ENCODE data around the gene ACTN1.
A peak's percentile ranks its signal among the peaks of the same experiment; 100 is the strongest.
"Not testable (repeated sequence)": the region's sequence is repeated elsewhere in the genome, so short reads cannot be mapped to it uniquely, and the experiment has no call there.

The ACTN1 gene

DNA sequence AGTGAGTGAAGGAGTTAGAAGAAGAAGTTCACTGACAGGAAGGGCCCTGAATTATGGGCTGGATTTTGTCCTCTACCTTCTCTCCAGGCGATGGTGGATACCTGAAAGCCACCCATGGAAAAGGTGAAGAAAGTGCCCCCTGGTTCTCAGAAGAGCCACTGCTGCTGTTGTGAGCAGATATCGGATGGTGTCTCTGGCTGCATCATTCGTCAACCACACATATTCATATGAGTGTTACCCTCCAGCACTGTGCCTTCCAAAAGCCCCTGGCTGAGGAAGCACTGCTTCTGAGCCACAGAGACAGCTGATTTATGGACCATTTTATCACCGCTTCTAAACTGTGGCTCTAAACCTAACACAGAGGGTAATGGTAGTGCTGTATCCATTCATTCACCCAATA lies 2.0 kb upstream of the ACTN1 start:
- Mint-ChIP-seq H3K9me3 (no peaks in the 10 kb centered on the region), H3K4me1 (ENCODE audit: low read depth in 2 of 2) (peaks cover 12 to 15% of the 10 kb centered on the region in 2 donors), H3K4me3 (no peak overlapping the region), H3K27ac (no peak overlapping the region), H3K27me3 (peaks cover 0 to 6% of the 10 kb centered on the region in 2 donors), H3K36me3 (ENCODE audit: insufficient read depth) (no peaks in the 10 kb centered on the region)
- DNase-seq (no peak), ATAC-seq (replicated peaks) (no peak)

DNA sequence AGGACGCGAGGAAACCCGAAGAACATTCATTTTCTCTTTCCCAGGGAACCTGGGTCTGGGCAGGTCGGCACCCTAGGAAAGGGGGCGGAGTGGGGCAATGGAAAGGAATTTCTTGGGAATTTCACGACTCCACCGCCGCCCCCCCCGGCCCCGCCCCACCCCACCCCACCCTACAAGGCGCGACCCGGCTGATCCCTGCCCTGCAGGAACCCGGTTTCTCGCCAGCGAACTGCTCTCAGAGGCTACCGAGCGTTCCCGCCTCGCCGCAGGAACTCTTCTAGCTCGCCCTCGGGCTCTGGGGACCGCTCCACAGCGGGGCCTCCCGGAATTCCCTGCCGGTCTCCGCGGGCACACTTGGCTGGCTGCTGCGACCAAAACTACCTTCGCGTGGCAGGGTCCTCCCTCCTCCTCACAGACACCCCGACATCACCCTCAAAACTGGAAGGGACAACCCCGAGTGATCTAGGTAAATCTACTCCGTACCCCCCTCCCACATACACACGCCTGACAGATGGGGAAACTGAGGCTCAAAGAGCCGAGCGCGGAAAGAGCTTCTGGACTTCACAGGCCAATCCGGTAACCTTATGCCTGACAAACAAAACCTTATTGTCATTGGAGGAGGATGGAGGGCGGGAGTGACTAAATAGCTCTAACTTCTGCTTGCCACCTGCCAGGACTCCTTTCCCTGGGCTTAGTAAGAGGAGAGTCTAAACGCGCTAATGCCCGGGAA lies 785 bp upstream of the ACTN1 start:
- no peaks in the 10 kb centered on the region for H3K36me3 Mint-ChIP-seq (ENCODE audit: insufficient read depth)
- H3K27ac Mint-ChIP-seq: peak overlapping the region; percentile 44 to 47
- no peaks in the 10 kb centered on the region for H3K9me3 Mint-ChIP-seq
- peaks cover 0 to 6% of the 10 kb centered on the region in 2 donors for H3K27me3 Mint-ChIP-seq
- ATAC-seq (replicated peaks) (no peak), DNase-seq (no peak)
- H3K4me1 Mint-ChIP-seq (ENCODE audit: low read depth in 2 of 2): peaks cover 12 to 17% of the 10 kb centered on the region in 2 donors
- H3K4me3 Mint-ChIP-seq: peak overlapping the region; percentile 82 to 84

DNA sequence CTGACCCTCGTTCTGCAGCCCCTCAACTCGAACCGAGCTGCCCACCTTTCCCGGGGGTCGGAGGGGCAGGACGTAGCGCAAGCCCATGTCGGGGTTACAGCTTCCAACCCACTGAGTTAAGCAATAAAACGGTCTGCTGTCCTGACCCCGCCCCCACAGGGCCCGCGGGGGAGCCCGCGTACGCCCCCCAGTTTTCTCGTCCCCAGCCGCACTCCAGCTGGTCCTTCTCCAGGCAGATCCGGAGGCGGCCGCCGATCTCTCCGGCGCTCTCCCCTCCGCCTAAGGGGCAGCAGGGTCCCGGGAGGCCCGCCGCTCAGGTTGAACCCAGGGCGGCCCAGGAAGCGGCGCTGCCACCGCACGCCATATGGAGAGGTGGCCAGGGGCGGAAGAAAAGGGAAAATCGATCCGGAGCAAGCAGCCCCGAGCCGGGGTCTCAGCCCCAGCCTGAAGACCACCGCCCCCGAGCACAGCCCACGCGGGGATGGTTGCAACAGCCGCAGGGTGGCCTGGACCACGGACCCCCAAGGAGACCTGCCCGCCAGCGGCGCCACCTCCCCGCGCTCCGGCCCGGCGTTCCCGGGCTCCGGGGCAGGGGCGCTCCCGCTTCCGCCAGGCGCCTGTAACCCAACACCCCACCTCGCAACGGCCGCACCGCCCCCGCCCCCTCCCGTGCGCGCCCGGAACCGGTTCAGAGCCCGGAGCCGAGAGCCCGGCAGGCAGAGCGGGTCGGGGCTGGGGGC lies 760 bp downstream of the ACTN1 start:
- H3K9me3 Mint-ChIP-seq: no peaks in the 10 kb centered on the region
- peak in 2 of 3 experiments; percentile 12 to 16 for DNase-seq
- peaks cover 12 to 17% of the 10 kb centered on the region in 2 donors for H3K4me1 Mint-ChIP-seq (ENCODE audit: low read depth in 2 of 2)

DNA sequence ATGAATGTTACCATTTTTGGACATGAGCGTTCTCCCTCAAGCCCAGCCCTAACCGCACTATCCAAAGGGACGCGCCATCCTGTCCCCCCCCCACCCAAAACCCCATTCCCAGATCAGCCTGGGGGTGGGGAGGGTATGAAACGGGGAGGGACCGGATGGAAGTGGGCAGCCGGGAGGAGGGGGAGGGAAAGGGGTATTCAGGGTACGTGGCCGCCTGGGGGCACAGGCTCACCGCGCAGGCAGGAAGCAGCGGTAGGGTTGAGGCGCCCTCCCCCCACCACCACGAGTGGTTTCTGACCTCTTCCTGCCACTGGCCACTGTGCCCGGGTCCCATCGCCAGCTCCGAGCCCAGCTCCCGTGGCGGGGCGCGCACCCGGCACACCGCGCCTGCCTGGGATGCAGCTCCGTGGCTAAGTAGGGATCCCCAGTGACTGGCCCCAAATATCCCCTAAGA lies 1.4 kb downstream of the ACTN1 start:
- Mint-ChIP-seq H3K4me1 (ENCODE audit: low read depth in 2 of 2) (peaks cover 12 to 17% of the 10 kb centered on the region in 2 donors), H3K36me3 (ENCODE audit: insufficient read depth) (no peaks in the 10 kb centered on the region), H3K9me3 (no peaks in the 10 kb centered on the region), H3K4me3 (peak overlapping the region; percentile 82 to 84), H3K27ac (peak overlapping the region; percentile 33 to 70), H3K27me3 (peaks cover 0 to 6% of the 10 kb centered on the region in 2 donors)
- peak; percentile 8 to 12 (median 9) for DNase-seq
- peak; percentile 46 for ATAC-seq (replicated peaks)

More for the DNA sequence above, 760 bp downstream of the ACTN1 start:
- Mint-ChIP-seq H3K36me3 (ENCODE audit: insufficient read depth) (no peaks in the 10 kb centered on the region), H3K4me3 (peak overlapping the region; percentile 82 to 84), H3K27ac (peak overlapping the region; percentile 33 to 70), H3K27me3 (peaks cover 0 to 6% of the 10 kb centered on the region in 2 donors)
- peak; percentile 40 for ATAC-seq (replicated peaks)

DNA sequence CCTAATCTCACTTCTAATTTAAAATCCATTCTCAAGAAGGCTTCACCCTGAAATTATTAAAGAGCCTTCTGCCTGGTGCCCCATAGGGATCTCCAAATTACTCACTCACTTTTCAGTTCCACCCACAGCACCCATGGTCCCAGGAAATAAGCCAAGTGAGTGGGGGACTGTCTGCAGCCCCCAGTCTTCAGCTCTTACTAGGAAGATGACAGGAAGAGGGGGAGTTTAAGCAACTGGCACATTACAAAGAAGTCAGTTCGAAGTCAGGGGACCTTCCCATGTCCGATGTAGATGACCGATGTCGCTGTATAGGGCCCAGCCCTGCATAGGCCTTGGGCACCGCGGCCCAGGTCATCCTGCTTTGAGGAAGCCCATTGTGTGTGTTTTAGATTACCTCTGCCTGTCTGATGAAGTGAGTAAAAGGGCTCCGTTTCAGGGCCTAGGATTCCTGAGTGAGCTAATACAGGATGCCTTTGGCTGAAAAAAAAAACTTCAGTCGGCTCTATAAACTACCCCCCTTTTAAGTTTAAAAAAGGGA lies 1.9 kb downstream of the ACTN1 start:
- Mint-ChIP-seq H3K9me3 (no peaks in the 10 kb centered on the region), H3K27me3 (peaks cover 0 to 6% of the 10 kb centered on the region in 2 donors), H3K27ac (peak overlapping the region; percentile 5 to 33), H3K4me1 (ENCODE audit: low read depth in 2 of 2) (peaks cover 12 to 17% of the 10 kb centered on the region in 2 donors), H3K4me3 (peak overlapping the region; percentile 82 to 84), H3K36me3 (ENCODE audit: insufficient read depth) (no peaks in the 10 kb centered on the region)
- ATAC-seq (replicated peaks): no peak
- no peak for DNase-seq

DNA sequence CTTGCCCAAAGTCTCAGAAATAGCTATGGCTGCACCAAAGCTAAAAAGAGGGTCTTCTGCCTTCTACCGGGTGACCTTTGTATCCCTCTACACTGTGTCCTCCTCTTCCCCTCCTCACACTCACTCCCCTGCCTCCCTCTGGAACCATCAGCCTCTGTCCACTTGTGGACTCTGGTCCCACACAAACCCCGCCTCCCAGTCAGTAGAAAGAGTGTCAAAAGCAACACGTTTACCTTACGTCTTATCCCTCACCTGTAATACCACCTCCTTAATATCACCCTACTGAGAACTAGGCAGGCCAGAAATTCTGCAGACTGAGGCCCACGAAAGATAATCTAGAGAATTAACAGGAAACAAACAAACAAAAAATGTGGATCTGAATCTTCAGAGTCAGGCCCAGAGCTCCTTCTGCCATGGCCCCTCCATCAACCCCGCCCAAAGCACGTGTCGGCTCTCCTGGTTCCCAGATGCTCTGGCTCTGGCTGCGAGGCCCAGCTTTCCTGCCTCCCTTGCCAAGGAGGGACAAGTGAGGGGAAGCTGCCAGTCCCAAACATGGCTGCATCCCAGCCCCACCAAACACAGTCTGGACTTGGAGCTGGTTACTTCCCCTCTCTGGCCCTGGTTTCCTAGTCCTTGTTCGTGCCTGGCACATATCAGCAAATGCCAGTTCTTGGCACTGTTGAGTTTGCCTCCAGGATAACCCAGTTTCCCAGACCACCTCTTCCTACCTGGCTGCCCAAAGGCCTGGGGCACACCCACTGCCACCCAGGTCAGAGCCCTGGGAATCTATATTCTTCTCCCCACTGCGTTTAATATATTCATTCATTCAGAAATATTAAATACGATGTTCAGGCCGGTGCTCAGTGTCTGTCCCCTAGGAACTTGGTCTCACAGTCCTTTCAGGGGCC lies 2.7 kb downstream of the ACTN1 start:
- H3K4me3 Mint-ChIP-seq: peak overlapping the region; percentile 82 to 84
- H3K9me3 Mint-ChIP-seq: no peaks in the 10 kb centered on the region
- peak overlapping the region; percentile 5 to 33 for H3K27ac Mint-ChIP-seq
- ATAC-seq (replicated peaks): no peak
- H3K4me1 Mint-ChIP-seq (ENCODE audit: low read depth in 2 of 2): peaks cover 13 to 17% of the 10 kb centered on the region in 2 donors
- H3K36me3 Mint-ChIP-seq (ENCODE audit: insufficient read depth): no peaks in the 10 kb centered on the region
- no peak for DNase-seq
- H3K27me3 Mint-ChIP-seq: peaks cover 0 to 6% of the 10 kb centered on the region in 2 donors

DNA sequence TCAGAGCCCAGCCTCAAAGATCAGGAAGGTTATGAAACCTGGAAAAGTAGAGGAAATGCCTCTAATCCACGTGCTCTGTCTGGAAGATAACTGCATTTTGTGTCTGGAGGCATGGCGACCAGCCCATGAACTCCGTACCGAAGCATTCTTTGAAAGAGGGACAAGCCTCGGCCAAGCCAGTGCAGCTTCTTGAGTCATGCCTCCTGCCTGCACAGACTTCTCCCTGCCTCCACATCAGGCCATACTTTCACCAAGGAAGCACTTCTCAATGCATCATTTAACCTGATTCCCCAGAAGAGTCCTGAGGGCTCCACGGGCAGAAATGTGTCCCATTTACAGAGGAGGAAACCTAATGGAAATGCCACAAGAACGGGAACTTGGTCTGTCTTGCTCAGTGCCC lies 3.4 kb downstream of the ACTN1 start:
- H3K4me1 Mint-ChIP-seq (ENCODE audit: low read depth in 2 of 2): peaks cover 19 to 20% of the 10 kb centered on the region in 2 donors
- peaks cover 0 to 6% of the 10 kb centered on the region in 2 donors for H3K27me3 Mint-ChIP-seq
- ATAC-seq (replicated peaks) (no peak), DNase-seq (no peak)
- no peaks in the 10 kb centered on the region for H3K9me3 Mint-ChIP-seq
- peak overlapping the region in 1 of 2 donors; percentile 19 for H3K27ac Mint-ChIP-seq
- H3K36me3 Mint-ChIP-seq (ENCODE audit: insufficient read depth): no peaks in the 10 kb centered on the region
- H3K4me3 Mint-ChIP-seq: no peak overlapping the region

DNA sequence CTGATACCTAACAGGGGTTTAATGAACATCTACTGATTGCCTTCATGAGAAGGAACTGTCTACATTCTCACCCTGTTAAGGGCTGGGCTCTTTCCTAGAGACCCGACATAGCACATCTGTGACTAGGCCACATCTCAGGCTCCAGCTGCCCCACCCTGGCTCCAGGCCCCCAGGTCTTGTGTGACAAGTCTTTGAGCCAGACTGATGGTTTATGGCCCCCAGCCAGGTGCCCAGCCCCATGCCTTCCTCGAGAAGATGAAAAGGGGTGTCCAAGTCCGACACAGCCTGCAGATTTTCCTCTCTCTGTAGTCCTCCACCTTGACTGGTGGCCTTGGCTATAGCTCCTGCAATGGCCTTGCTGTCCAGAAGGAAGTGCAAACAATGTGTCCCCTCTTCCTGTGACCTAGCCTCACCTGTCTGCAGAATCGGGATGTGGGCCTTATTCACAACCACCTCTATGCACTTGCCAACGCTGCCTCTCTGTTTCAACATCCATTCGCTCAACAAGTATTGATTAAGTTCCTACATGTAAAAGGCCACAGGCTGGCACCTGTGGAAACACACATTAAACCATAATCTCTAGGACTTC lies 4.2 kb downstream of the ACTN1 start:
- Mint-ChIP-seq H3K27ac (peak overlapping the region in 1 of 2 donors; percentile 19), H3K36me3 (ENCODE audit: insufficient read depth) (no peaks in the 10 kb centered on the region), H3K9me3 (no peaks in the 10 kb centered on the region), H3K27me3 (peaks cover 0 to 6% of the 10 kb centered on the region in 2 donors), H3K4me3 (no peak overlapping the region), H3K4me1 (ENCODE audit: low read depth in 2 of 2) (peaks cover 21 to 22% of the 10 kb centered on the region in 2 donors)
- DNase-seq: no peak
- no peak for ATAC-seq (replicated peaks)

DNA sequence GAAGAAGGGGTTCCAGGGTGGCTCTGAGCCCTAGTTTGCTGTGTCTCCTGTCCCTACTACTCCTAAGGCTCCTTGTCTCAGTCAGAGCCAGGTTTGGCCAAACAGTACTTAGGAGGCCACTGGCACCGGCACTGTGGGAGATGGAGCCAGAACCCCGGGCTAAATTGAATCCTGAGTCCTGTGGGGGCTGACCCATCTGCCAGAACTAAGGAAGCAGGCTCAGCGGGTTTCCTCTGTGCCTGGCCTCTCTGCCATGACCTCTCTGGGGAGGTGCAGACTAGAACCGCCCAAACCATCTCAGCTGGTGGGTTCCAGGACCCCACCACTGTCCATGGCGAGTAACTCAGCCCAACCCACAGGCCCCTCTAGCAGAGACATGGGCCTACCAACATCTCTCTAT lies 5.5 kb downstream of the ACTN1 start:
- ATAC-seq (replicated peaks): no peak
- peaks cover 24 to 25% of the 10 kb centered on the region in 2 donors for H3K4me1 Mint-ChIP-seq (ENCODE audit: low read depth in 2 of 2)
- no peaks in the 10 kb centered on the region for H3K36me3 Mint-ChIP-seq (ENCODE audit: insufficient read depth)
- no peak for DNase-seq
- H3K27ac Mint-ChIP-seq: no peak overlapping the region
- no peaks in the 10 kb centered on the region for H3K9me3 Mint-ChIP-seq
- peaks cover 0 to 6% of the 10 kb centered on the region in 2 donors for H3K27me3 Mint-ChIP-seq
- H3K4me3 Mint-ChIP-seq: no peak overlapping the region

DNA sequence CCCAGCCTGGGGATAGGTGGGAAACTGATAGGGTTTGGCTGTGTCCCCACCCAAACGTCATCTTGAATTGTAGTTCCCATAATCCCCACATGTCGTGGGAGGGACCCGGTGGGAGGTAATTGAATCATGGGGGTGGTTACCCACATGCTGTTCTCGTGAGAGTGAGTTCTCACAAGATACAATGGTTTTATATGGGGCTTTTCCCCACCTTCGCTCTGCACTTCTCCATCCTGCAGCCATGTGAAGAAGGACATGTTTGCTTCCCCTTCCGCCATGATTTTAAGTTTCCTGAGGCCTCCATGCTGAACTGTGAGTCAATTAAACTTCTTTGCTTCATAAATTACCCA lies 5.9 kb downstream of the ACTN1 start:
- not testable (repeated sequence) for H3K27me3 Mint-ChIP-seq; H3K9me3 Mint-ChIP-seq; DNase-seq; H3K36me3 Mint-ChIP-seq (ENCODE audit: insufficient read depth); H3K4me3 Mint-ChIP-seq; H3K27ac Mint-ChIP-seq; ATAC-seq (replicated peaks)
- H3K4me1 Mint-ChIP-seq (ENCODE audit: low read depth in 2 of 2): peaks cover 26 to 28% of the 10 kb centered on the region in 2 donors

DNA sequence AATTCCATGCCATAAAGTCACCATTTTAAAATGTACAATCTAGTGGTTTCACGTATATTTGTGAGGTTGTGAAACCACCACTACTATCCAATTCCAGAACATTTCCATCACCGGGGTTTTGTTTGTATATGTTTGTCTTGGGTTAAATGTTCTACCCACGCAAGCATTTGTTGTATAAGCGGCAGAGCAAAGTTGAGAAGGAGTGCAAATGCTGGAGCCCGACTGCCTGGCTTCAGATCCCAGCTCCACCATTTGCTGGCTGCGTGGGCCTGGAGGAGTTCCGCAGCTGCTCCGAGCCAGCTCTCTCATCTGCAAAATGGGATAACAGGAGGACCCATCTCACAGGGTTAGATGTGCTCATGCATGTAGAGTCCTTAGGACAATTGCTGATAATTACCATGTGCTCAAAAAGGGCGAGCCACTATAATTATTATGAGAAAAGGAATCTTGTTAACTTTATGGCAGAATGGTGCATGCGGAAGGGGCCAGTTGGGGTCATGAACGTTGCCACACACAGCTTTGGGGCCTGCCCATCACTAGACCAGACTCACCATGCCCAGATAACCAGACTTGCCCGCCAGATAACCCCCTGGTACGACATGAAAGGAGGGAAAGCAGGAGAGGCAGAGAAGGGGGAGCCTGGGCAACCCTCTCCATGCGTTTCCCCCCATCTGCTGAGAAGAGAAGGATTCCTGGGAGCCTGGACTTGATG lies 6.4 kb downstream of the ACTN1 start:
- Mint-ChIP-seq H3K4me1 (ENCODE audit: low read depth in 2 of 2) (peaks cover 30 to 33% of the 10 kb centered on the region in 2 donors), H3K27ac (no peak overlapping the region), H3K4me3 (no peak overlapping the region), H3K36me3 (ENCODE audit: insufficient read depth) (no peaks in the 10 kb centered on the region), H3K9me3 (no peaks in the 10 kb centered on the region), H3K27me3 (peaks cover 0 to 6% of the 10 kb centered on the region in 2 donors)
- ATAC-seq (replicated peaks): no peak
- no peak for DNase-seq

DNA sequence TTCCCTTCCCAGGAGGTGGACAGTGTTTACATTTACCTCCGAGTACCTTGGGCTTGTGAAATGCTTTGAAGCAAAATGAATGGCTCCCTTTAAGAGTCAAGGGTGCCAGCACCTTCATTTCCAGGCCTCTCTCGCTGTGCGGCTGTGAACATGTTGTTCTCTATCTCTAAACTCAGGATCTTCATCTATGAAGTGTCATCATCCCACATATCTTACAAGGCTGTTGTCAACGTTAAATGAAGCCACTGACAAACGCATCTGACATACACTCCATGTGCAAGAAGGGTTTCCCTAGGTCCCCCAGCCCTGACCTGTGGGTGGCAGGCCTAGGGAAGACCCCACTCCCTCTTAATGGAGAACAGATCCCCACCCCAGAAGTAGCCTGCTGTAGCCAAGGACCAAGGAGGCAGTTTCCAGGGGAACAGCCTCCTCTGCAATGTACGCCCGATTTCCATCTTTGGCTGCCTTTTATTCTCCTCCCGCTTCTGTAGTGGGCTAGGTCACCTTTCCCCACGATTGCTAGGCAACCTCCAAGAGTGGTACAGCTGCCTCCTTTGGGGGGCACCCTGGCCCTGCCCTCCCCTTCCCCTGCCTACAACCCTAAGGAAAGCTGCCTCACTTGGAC lies 7.6 kb downstream of the ACTN1 start:
- no peak for ATAC-seq (replicated peaks)

More for the DNA sequence above, 7.6 kb downstream of the ACTN1 start:
- Mint-ChIP-seq H3K9me3 (no peaks in the 10 kb centered on the region), H3K36me3 (ENCODE audit: insufficient read depth) (no peaks in the 10 kb centered on the region), H3K4me3 (no peak overlapping the region), H3K27me3 (no peaks in the 10 kb centered on the region), H3K4me1 (ENCODE audit: low read depth in 2 of 2) (peaks cover 22 to 26% of the 10 kb centered on the region in 2 donors), H3K27ac (peak overlapping the region in 1 of 2 donors; percentile 33)
- no peak for DNase-seq
